K562 (cell line): ENCODE measurements around the gene OGFR. TPM values are rescaled to one million over a fixed set of nuclear protein-coding genes. Genes with fewer than 3 reads are reported as not detected.

Experiments
- ATAC-seq: fragments of 200-7000 bp; cut with Tn5 transposase; 3 replicates; pipeline ENCODE4 v1.9.1; 2020; ENCODE audit warnings: moderate library complexity
- BruUV-seq: library from RNA; stranded (reverse); fragments of 400-500 nt; replicated peaks from 2 replicates; lab custom pipeline; 2021; lab: Mats Ljungman, UMichigan
- CTCF ChIA-PET: fragments of 300-600 bp; formaldehyde crosslinking; extraction: SDS; loops from one replicate; lab custom pipeline; 2021; ENCODE audit warnings: low intra/inter-chr PET ratio; lab: Yijun Ruan, JAX
- POLR2A ChIA-PET: fragments of 300-600, 350-650 bp; sonication (Branson Sonifier 250); formaldehyde crosslinking; extraction: SDS; loops from one replicate; lab custom pipeline; 2021; ENCODE audit warnings: antibody characterized with exemption, inconsistent platforms; lab: Yijun Ruan, JAX
- DNase-seq, 4 experiments: peaks; one replicate each; pipeline versions ENCODE4 v3.0.0 to v3.0.0-alpha.2; 2011 to 2018; ENCODE audit warnings: low spot score in 3 of 4, mixed read lengths in 3 of 4; ENCODE audit errors: extremely low read depth in 1 of 4
- FAIRE-seq: peaks from 2 replicates; lab custom pipeline; 2011; peaks lifted over from hg19 to GRCh38; lab: Jason Lieb, UNC
- H2AFZ ChIP-seq: 2 replicates; pipeline ENCODE4 v1.6.0; 2011; ENCODE audit warnings: low read depth, low read length, control low read depth, inconsistent platforms
- H3K27ac ChIP-seq: fragments of 200-600 bp; 3 replicates; pipeline ENCODE4 v1.8.0; 2011; ENCODE audit warnings: low read depth, mild to moderate bottlenecking, control low read depth, inconsistent platforms, low read length, moderate library complexity, mixed read lengths; ENCODE audit errors: extremely low read depth
- H3K27me3 ChIP-seq, 2 experiments: fragments of 300-600 bp in 1 of 2; 2 replicates in 1 of 2; 3 replicates in 1 of 2; pipeline versions ENCODE4 v1.6.0 to v1.8.0; 2011; ENCODE audit warnings: inconsistent platforms in 2 of 2, low read length in 2 of 2, mild to moderate bottlenecking in 1 of 2, mixed read lengths in 1 of 2, moderate library complexity in 1 of 2; ENCODE audit not compliant: control insufficient read depth in 2 of 2, insufficient read depth in 2 of 2
- H3K36me3 ChIP-seq: fragments of 300-600 bp; 3 replicates; pipeline ENCODE4 v1.8.0; 2011; ENCODE audit warnings: mild to moderate bottlenecking, low read length, inconsistent platforms; ENCODE audit not compliant: control insufficient read depth, insufficient read depth
- H3K4me1 ChIP-seq, 2 experiments: fragments of 200-600 bp in 1 of 2; replicated peaks in 1 of 2; 2 replicates in 1 of 2; 3 replicates in 1 of 2; pipeline versions ENCODE4 v1.5.1 to v1.8.0; 2011; ENCODE audit warnings: inconsistent platforms in 2 of 2, low read length in 2 of 2, mild to moderate bottlenecking in 1 of 2, mixed read lengths in 1 of 2, moderate library complexity in 1 of 2; ENCODE audit not compliant: control insufficient read depth in 2 of 2, insufficient read depth in 2 of 2
- H3K4me2 ChIP-seq: 2 replicates; pipeline ENCODE4 v1.6.1; 2011; ENCODE audit warnings: low read length, control low read depth, inconsistent platforms, mixed read lengths; ENCODE audit not compliant: insufficient read depth
- H3K4me3 ChIP-seq: fragments of 200-600 bp; sonication (generic), shearing (Covaris generic); 2 replicates; pipeline ENCODE4 v1.5.1; 2016; ENCODE audit warnings: control low read depth, inconsistent platforms
- H3K79me2 ChIP-seq: fragments of 200-600 bp; 3 replicates; pipeline ENCODE4 v1.8.0; 2011; ENCODE audit warnings: low read length, inconsistent platforms; ENCODE audit not compliant: control insufficient read depth, insufficient read depth
- H3K9ac ChIP-seq, 2 experiments: 2 replicates each; pipeline versions ENCODE4 v1.6.0 to v1.6.1; 2011; ENCODE audit warnings: low read depth in 2 of 2, low read length in 2 of 2, control low read depth in 1 of 2, inconsistent platforms in 1 of 2, mild to moderate bottlenecking in 1 of 2, mixed read lengths in 1 of 2; ENCODE audit not compliant: insufficient read depth in 1 of 2
- H3K9me1 ChIP-seq: one replicate; pipeline ENCODE4 v1.6.0; 2011; ENCODE audit warnings: inconsistent platforms, mild to moderate bottlenecking, low read length, moderate library complexity; ENCODE audit not compliant: control insufficient read depth, insufficient read depth
- H3K9me3 ChIP-seq: replicated peaks from 2 replicates; pipeline ENCODE4 v1.5.1; 2011; ENCODE audit warnings: low read depth, low read length, inconsistent platforms; ENCODE audit not compliant: control insufficient read depth, insufficient read depth
- H4K20me1 ChIP-seq: replicated peaks from 2 replicates; pipeline ENCODE4 v1.6.1; 2011; ENCODE audit warnings: low read length, inconsistent platforms, mixed read lengths; ENCODE audit not compliant: control insufficient read depth, insufficient read depth
- BRCA1 ChIP-seq, 2 experiments: fragments of 450-650 bp in 1 of 2; sonication (generic) in 1 of 2; formaldehyde crosslinking in 1 of 2; IDR thresholded peaks; 2 replicates each; pipeline versions ENCODE4 v1.5.0 to v1.6.1; 2017 to 2020; ENCODE audit warnings: mild to moderate bottlenecking in 1 of 2, missing genetic modification reagents in 1 of 2
- CBFB ChIP-seq: sonication (generic); formaldehyde crosslinking; IDR thresholded peaks from 2 replicates; pipeline ENCODE4 v1.4.0; 2020; ENCODE audit warnings: mild to moderate bottlenecking, missing genetic modification reagents
- CCNT2 ChIP-seq: IDR thresholded peaks from 2 replicates; pipeline ENCODE4 v1.6.1; 2011; ENCODE audit warnings: borderline replicate concordance, low read depth, mild to moderate bottlenecking, moderate library complexity, mixed read lengths, low read length; ENCODE audit not compliant: insufficient read length; ENCODE audit errors: extremely low read depth
- CTCF ChIP-seq, 3 experiments: IDR thresholded peaks in 2 of 3; conservative IDR thresholded peaks in 1 of 3; 2 replicates each; pipeline ENCODE4 v1.5.1; 2011 to 2012; ENCODE audit warnings: low read length in 3 of 3, mild to moderate bottlenecking in 3 of 3, control low read depth in 2 of 3, improper control_type of control experiment in 1 of 3, inconsistent platforms in 1 of 3, low read depth in 1 of 3, mixed read lengths in 1 of 3, moderate library complexity in 1 of 3; ENCODE audit not compliant: insufficient read depth in 2 of 3
- HES1 ChIP-seq: fragments of 450-650 bp; IDR thresholded peaks from 2 replicates; pipeline ENCODE4 v1.6.1; 2016; ENCODE audit warnings: low read depth, mild to moderate bottlenecking, moderate library complexity
- HMBOX1 ChIP-seq: sonication (generic); IDR thresholded peaks from 2 replicates; pipeline ENCODE4 v1.6.1; 2016
- MTF1 ChIP-seq: fragments of 250-450 bp; sonication (Bioruptor Pico); IDR thresholded peaks from 2 replicates; pipeline ENCODE4 v1.9.0; 2021; ENCODE audit warnings: moderate library complexity, mild to moderate bottlenecking, inconsistent platforms, borderline replicate concordance
- PTBP1 ChIP-seq: fragments of 200-400 bp; formaldehyde crosslinking; IDR thresholded peaks from 2 replicates; pipeline ENCODE4 v1.6.1; 2017; ENCODE audit warnings: low read depth, low read length
- TEAD2 ChIP-seq: fragments of 450-650 bp; IDR thresholded peaks from 2 replicates; pipeline ENCODE4 v1.6.1; 2016; ENCODE audit warnings: missing genetic modification characterization, control low read depth, missing compliant biosample characterization
- ZBTB17 ChIP-seq: fragments of 450-650 bp; formaldehyde crosslinking; IDR thresholded peaks from 2 replicates; pipeline ENCODE4 v1.4.0; 2020; ENCODE audit warnings: mild to moderate bottlenecking
- ZBTB7A ChIP-seq: IDR thresholded peaks from 2 replicates; pipeline ENCODE4 v1.6.1; 2011; ENCODE audit warnings: low read depth, mild to moderate bottlenecking, low read length, moderate library complexity, borderline replicate concordance; ENCODE audit not compliant: control insufficient read depth
- ZKSCAN1 ChIP-seq: fragments of 150-350 bp; IDR thresholded peaks from 2 replicates; pipeline ENCODE4 v1.6.1; 2016; ENCODE audit warnings: low read depth, low read length
- ZNF551 ChIP-seq: fragments of 250-450 bp; sonication (Bioruptor Pico); IDR thresholded peaks from 2 replicates; pipeline ENCODE4 v1.5.0; 2021; ENCODE audit warnings: mild to moderate bottlenecking, moderate library complexity
- ZNF740 ChIP-seq, 3 experiments: fragments of 200-800 bp in 1 of 3; sonication (Bioruptor generic) in 1 of 3; sonication (generic) in 1 of 3; formaldehyde crosslinking in 1 of 3; IDR thresholded peaks; 2 replicates each; pipeline versions ENCODE4 v1.6.1 to v1.8.0; 2016 to 2022; ENCODE audit warnings: mild to moderate bottlenecking in 2 of 3, missing compliant biosample characterization in 2 of 3, missing genetic modification characterization in 2 of 3, missing genetic modification reagents in 1 of 3
- WGBS: fragments of 100-300 bp; shearing (Covaris generic); methylation state at CpG from one replicate; pipeline ENCODE4 v1.1.6; 2016; ENCODE audit warnings: low coverage, mixed read lengths; ENCODE audit not compliant: insufficient coverage; ENCODE audit errors: missing lambda C conversion rate; 5-methylcytosine and 5-hydroxymethylcytosine counted together
- in situ Hi-C: fragments of 300-500 bp; cut with MboI; formaldehyde crosslinking; loops from 4 replicates; pipeline ENCODE4 v1.15.0; 2018; ENCODE audit warnings: inconsistent platforms, mixed read lengths
- intact Hi-C: fragments of 100-400 bp; cut with micrococcal nuclease; formaldehyde crosslinking; loops from 2 replicates; pipeline ENCODE4 v1.14.2; 2022
- polyA plus RNA-seq, 8 experiments: library from polyadenylated mRNA; depleted of rRNA in 4 of 8; stranded (reverse) in 5 of 8; unstranded in 3 of 8; fragments of >200 nt; fragmentation: Nextera tagmentation in 2 of 8; fragmentation: Illumina TruSeq in 1 of 8; extraction: Ambion mirVana in 2 of 8; extraction: Trizol in 1 of 8; gene quantifications; 2 replicates each; pipeline versions ENCODE4 v1.2.1 to v1.2.3, GENCODE V29; 2011 to 2014; ENCODE audit warnings: inconsistent platforms in 1 of 8, missing spikeins in 1 of 8
- total RNA-seq, 7 experiments: library from RNA; depleted of rRNA in 6 of 7; stranded (reverse); fragments of >200 nt in 6 of 7; fragmentation: Illumina TruSeq in 2 of 7; extraction: Trizol in 2 of 7; gene quantifications; 2 replicates each; pipeline versions ENCODE4 v1.2.1 to v1.2.3, GENCODE V29; 2011 to 2021; ENCODE audit warnings: low replicate concordance in 1 of 7

The OGFR gene
- total and polyA plus RNA-seq, 9 of the 15 experiments (the other 6 are each of a cell fraction or from before 2014, with no cell fraction given), result 0.39 to 56.3 (median 17.5) TPM

GRCh38 chr20:62822239-62822787 lies 17.7 kb downstream of the OGFR start:
- no peak for DNase-seq
- no peak overlapping the region for H3K4me3 ChIP-seq
- peak overlapping the region in 1 of 2 experiments; percentile 59; a peak in 1 of 4 replicates for H3K9ac ChIP-seq
- BruUV-seq, result no TSS peak
- no peak for ATAC-seq
- H3K4me2 ChIP-seq, result no peak overlapping the region
- H3K4me1 ChIP-seq, result peaks cover 12 to 100% of the 10 kb centered on the region in 2 experiments
- no peaks in the 10 kb centered on the region for H3K9me3 ChIP-seq
- 17% methylated on average over 5 of the region's 7 CpGs for WGBS
- no peaks in the 10 kb centered on the region for H3K9me1 ChIP-seq
- POLR2A ChIA-PET, result interaction anchor here (0.6 to 1.5 kb wide), 7 partner anchors 9 to 651 kb away, joined by 3 to 6 read pairs (median 4); partner anchors contain the start of gene GID8
- no peaks in the 10 kb centered on the region for H3K79me2 ChIP-seq
- no peaks in the 10 kb centered on the region; a peak in 2 of 5 replicates for H3K27me3 ChIP-seq
- peaks cover 9% of the 10 kb centered on the region; the same call in 1 of the 2 replicates for H4K20me1 ChIP-seq
- H3K27ac ChIP-seq, result no peak overlapping the region
- intact Hi-C loops, result loop anchor here (1.0 to 10.0 kb wide), 5 partner anchors 24 to 187 kb away; no protein-coding TSS in a partner anchor
- no peak overlapping the region; the same call in 1 of the 2 replicates for H2AFZ ChIP-seq
- in situ Hi-C loops, result loop anchor here (10.0 kb wide), 1 partner anchor 192 kb away; no protein-coding TSS in a partner anchor
- no peaks in the 10 kb centered on the region for H3K36me3 ChIP-seq
- no peak for FAIRE-seq
- CTCF ChIA-PET, result interaction anchor here (1.5 to 2.7 kb wide), 2 partner anchors 71 to 187 kb away, joined by 7 to 18 read pairs; no protein-coding TSS in a partner anchor
- peak in 1 of 3 experiments; percentile 58; a peak in 2 of 6 replicates for TF ChIP-seq CTCF (IDR thresholded peaks at IDR 0.05 in 2 of 3, conservative IDR thresholded peaks at IDR 0.05 in 1 of 3; ENCODE audit: insufficient read depth in 2 of 3, low read depth in 1 of 3, low read length in 3 of 3)
- TF ChIP-seq BRCA1 (IDR thresholded peaks at IDR 0.05), result no peak
- no peak for TF ChIP-seq BRCA1 (CRISPR knock-in tag; IDR thresholded peaks at IDR 0.05)
- TF ChIP-seq ZBTB7A, result peak; percentile 81
- no peak for TF ChIP-seq TEAD2 (tag)
- no peak for TF ChIP-seq HES1
- no peak for TF ChIP-seq MTF1 (CRISPR knock-in tag)
- TF ChIP-seq CCNT2, result no peak
- TF ChIP-seq CBFB (CRISPR knock-in tag), result no peak
- no peak for TF ChIP-seq HMBOX1
- 0 out of 2 replicates have a peak, but pooled peaks have one; percentile 12 for TF ChIP-seq ZKSCAN1
- TF ChIP-seq PTBP1, result no peak
- no peak for TF ChIP-seq ZBTB17 (CRISPR knock-in tag)
- no peak for TF ChIP-seq ZNF551 (CRISPR knock-in tag)
- peak; percentile 76; the same call in 1 of the 2 replicates for TF ChIP-seq ZNF740 (CRISPR knock-in tag; IDR thresholded peaks at IDR 0.05)
- TF ChIP-seq ZNF740 (tag; IDR thresholded peaks at IDR 0.05), result no peak
